Thymus (tissue), 11 donors: ENCODE data around the gene ADI1. TPM values are rescaled to one million over a fixed set of nuclear protein-coding genes. Genes with fewer than 3 reads are reported as not detected.
"Not testable (repeated sequence)": the region's sequence is repeated elsewhere in the genome, so short reads cannot be mapped to it uniquely, and the experiment has no call there.

ENCODE experiments used
- DNase-seq, 9 donors: peaks; one replicate each; pipeline ENCODE4 v3.0.0-alpha.2; 2013; ENCODE audit warnings: low spot score in 9 of 9, low read depth in 6 of 9, missing footprints in 1 of 9
- H3K27ac ChIP-seq, 2 donors: one replicate each; pipeline ENCODE4 v1.5.1; 2013; ENCODE audit warnings: control low read depth in 1 of 2, low read depth in 1 of 2, low read length in 1 of 2, mild to moderate bottlenecking in 1 of 2, moderate library complexity in 1 of 2
- H3K27me3 ChIP-seq, 2 donors: one replicate each; pipeline ENCODE4 v1.5.1; 2013; ENCODE audit warnings: low read length in 1 of 2; ENCODE audit not compliant: control insufficient read depth in 2 of 2, insufficient read depth in 1 of 2
- H3K36me3 ChIP-seq, 2 donors: one replicate each; pipeline ENCODE4 v1.5.1; 2013; ENCODE audit warnings: low read length in 1 of 2, mild to moderate bottlenecking in 1 of 2, moderate library complexity in 1 of 2; ENCODE audit not compliant: control insufficient read depth in 2 of 2, insufficient read depth in 2 of 2
- H3K4me1 ChIP-seq, 2 donors: one replicate each; pipeline ENCODE4 v1.5.1; 2013; ENCODE audit warnings: low read length in 2 of 2; ENCODE audit not compliant: control insufficient read depth in 2 of 2, insufficient read depth in 2 of 2
- H3K4me3 ChIP-seq, 2 donors: one replicate each; pipeline ENCODE4 v1.5.1; 2013; ENCODE audit warnings: low read length in 2 of 2, control low read depth in 1 of 2, mild to moderate bottlenecking in 1 of 2
- H3K9me3 ChIP-seq, 2 donors: one replicate each; pipeline ENCODE4 v1.5.1; 2013; ENCODE audit warnings: low read length in 1 of 2, mild to moderate bottlenecking in 1 of 2; ENCODE audit not compliant: control insufficient read depth in 2 of 2, insufficient read depth in 1 of 2
- WGBS: extraction: QIAGEN DNeasy Blood & Tissue Kit; methylation state at CpG from one replicate; pipeline ENCODE4 v1.1.7; 2013; 5-methylcytosine and 5-hydroxymethylcytosine counted together
- polyA plus RNA-seq: library from polyadenylated mRNA; stranded (reverse); fragments of 200-250 nt; gene quantifications from one replicate; pipeline ENCODE4 v1.2.3, GENCODE V29; 2013
- total RNA-seq: library from RNA; stranded (reverse); fragments of 120-200 nt; gene quantifications from one replicate; pipeline ENCODE4 v1.2.4, GENCODE V29; 2013
- donor health status: healthy.

ADI1 gene
- total and polyA plus RNA-seq, 2 donors, result 28.1 to 50.0 TPM

DNA sequence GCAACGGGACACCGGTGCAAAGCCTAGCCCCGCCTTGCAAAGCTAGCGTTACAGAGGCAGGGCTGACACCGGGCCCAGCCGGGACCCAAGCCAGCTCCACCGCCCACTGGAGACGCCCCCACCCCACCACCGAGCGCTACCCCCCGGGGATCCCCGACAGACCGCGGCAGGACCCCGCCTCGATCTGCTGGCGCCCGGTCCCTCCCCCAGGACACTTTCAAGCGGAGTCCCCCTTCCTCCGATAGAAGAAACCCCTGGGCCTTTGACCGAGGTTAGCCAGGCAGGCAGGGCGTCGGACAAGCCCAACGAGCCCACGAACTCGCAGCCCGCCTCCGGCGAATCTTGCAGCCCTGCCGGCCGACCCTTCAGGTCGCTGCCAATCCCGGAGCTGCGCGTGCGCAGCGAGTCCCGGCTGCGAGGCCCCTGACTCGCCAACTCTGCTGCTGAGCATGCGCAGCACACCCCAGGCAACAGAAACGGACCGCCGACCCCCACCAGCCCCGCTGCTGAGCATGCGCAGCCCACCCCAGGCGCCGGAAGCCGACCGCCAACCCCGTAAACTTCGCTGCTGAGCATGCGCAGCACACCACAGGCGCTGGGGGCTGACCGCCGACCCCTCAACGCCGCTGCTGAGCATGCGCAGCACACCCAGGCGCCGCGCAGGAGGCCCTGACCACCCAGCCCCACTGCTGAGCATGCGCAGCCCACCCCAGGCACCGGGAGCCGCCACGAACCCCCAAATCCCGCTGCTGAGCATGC lies 656 bp downstream of the ADI1 start:
- Histone ChIP-seq H3K4me3 (peak overlapping the region; percentile 64 to 83), H3K36me3 (no peaks in the 10 kb centered on the region), H3K4me1 (peaks cover 8 to 18% of the 10 kb centered on the region in 2 donors), H3K27ac (peak overlapping the region; percentile 91 to 97), H3K9me3 (no peaks in the 10 kb centered on the region), H3K27me3 (no peaks in the 10 kb centered on the region)
- DNase-seq, result peak; percentile 92 to 100 (median 98)
- under 1% methylated on average over 67 of the region's 67 CpGs for WGBS

GRCh38 chr2:3517948-3518495 lies 1.3 kb downstream of the ADI1 start:
- H3K4me3 ChIP-seq, result peak overlapping the region; percentile 64 to 83
- no peaks in the 10 kb centered on the region for H3K27me3 ChIP-seq
- no peaks in the 10 kb centered on the region for H3K9me3 ChIP-seq
- H3K4me1 ChIP-seq, result peaks cover 8 to 18% of the 10 kb centered on the region in 2 donors
- H3K36me3 ChIP-seq, result peaks cover 3 to 5% of the 10 kb centered on the region in 2 donors
- H3K27ac ChIP-seq, result peak overlapping the region; percentile 91 to 97
- peak in 1 of 9 donors; percentile 13 for DNase-seq
- 39% methylated on average over 3 of the region's 3 CpGs for WGBS

DNA sequence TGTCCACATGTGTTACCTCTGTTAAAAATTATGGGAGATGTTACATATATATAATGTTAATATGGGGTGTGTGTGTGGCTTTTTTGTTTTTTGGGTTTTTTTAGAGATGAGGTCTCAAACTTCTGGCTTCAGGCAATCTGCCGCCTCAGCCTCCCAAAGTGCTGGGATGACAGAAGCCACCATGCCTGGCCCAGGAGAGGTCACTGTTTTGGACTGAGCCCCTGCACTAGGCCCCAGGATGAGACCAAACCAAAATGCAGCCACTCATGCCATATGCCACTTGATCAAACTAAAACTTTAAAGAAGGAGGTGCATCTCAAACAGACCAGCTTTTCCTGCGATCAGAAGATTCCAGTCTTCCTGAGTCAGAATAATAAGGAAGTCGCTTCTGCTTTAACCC lies 2.5 kb downstream of the ADI1 start:
- DNase-seq, result no peak
- Histone ChIP-seq H3K4me3 (no peak overlapping the region), H3K36me3 (peaks cover 13 to 16% of the 10 kb centered on the region in 2 donors), H3K27ac (no peak overlapping the region), H3K9me3 (peaks cover 0 to 4% of the 10 kb centered on the region in 2 donors), H3K27me3 (no peaks in the 10 kb centered on the region), H3K4me1 (peaks cover 8 to 18% of the 10 kb centered on the region in 2 donors)
- WGBS, result 99% methylated on average over 3 of the region's 3 CpGs

- peaks cover 6 to 13% of the 10 kb centered on the region in 2 donors for H3K4me1 ChIP-seq
- 98% methylated on average over 5 of the region's 5 CpGs for WGBS
- H3K36me3 ChIP-seq, result peaks cover 22 to 24% of the 10 kb centered on the region in 2 donors
- H3K27me3 ChIP-seq, H3K27ac ChIP-seq, H3K4me3 ChIP-seq, DNase-seq, H3K9me3 ChIP-seq: not testable (repeated sequence)
These were observed 3.9 kb downstream of the ADI1 start for GRCh38 chr2:3515438-3515837.

- 98% methylated on average over 3 of the region's 3 CpGs for WGBS
These were observed 6.1 kb downstream of the ADI1 start for GRCh38 chr2:3513026-3513810.

GRCh38 chr2:3512086-3512485 lies 7.2 kb downstream of the ADI1 start:
- Histone ChIP-seq H3K36me3 (peaks cover 22 to 24% of the 10 kb centered on the region in 2 donors), H3K4me1 (no peaks in the 10 kb centered on the region)
- WGBS, result 93% methylated on average over 2 of the region's 2 CpGs

More at GRCh38 chr2:3513026-3513810, 6.1 kb downstream of the ADI1 start:
- DNase-seq, result no peak
- Histone ChIP-seq H3K36me3 (peaks cover 22 to 24% of the 10 kb centered on the region in 2 donors), H3K9me3 (peaks cover 0 to 4% of the 10 kb centered on the region in 2 donors), H3K27ac (no peak overlapping the region), H3K4me3 (no peak overlapping the region), H3K4me1 (peaks cover 0 to 3% of the 10 kb centered on the region in 2 donors), H3K27me3 (no peaks in the 10 kb centered on the region)

GRCh38 chr2:3505771-3506170 lies 13.6 kb downstream of the ADI1 start:
- Histone ChIP-seq H3K27ac (no peak overlapping the region), H3K36me3 (peaks cover 10 to 11% of the 10 kb centered on the region in 2 donors), H3K4me1 (no peaks in the 10 kb centered on the region), H3K9me3 (no peaks in the 10 kb centered on the region), H3K4me3 (no peak overlapping the region), H3K27me3 (no peaks in the 10 kb centered on the region)
- DNase-seq, result no peak
- WGBS, result 93% methylated on average over 4 of the region's 4 CpGs

More at GRCh38 chr2:3512086-3512485, 7.2 kb downstream of the ADI1 start:
- Histone ChIP-seq H3K27ac (no peak overlapping the region), H3K27me3 (no peaks in the 10 kb centered on the region), H3K9me3 (peaks cover 0 to 4% of the 10 kb centered on the region in 2 donors), H3K4me3 (no peak overlapping the region)
- no peak for DNase-seq

- H3K4me1 ChIP-seq, result no peaks in the 10 kb centered on the region
- 96% methylated on average over 5 of the region's 5 CpGs for WGBS
- H3K4me3 ChIP-seq, result no peak overlapping the region
- H3K27ac ChIP-seq, result no peak overlapping the region
- peaks cover 17 to 18% of the 10 kb centered on the region in 2 donors for H3K36me3 ChIP-seq
- no peaks in the 10 kb centered on the region for H3K9me3 ChIP-seq
- no peak for DNase-seq
- H3K27me3 ChIP-seq, result no peaks in the 10 kb centered on the region
These were observed 14.6 kb downstream of the ADI1 start for GRCh38 chr2:3504741-3505140.

- 87% methylated on average over 13 of the region's 13 CpGs for WGBS
- peaks cover 25 to 27% of the 10 kb centered on the region in 2 donors for H3K36me3 ChIP-seq
- H3K27me3 ChIP-seq, result no peaks in the 10 kb centered on the region
- no peaks in the 10 kb centered on the region for H3K4me1 ChIP-seq
- DNase-seq, result no peak
- no peak overlapping the region for H3K27ac ChIP-seq
- H3K4me3 ChIP-seq, result no peak overlapping the region
- H3K9me3 ChIP-seq, result no peaks in the 10 kb centered on the region
These were observed 15.8 kb downstream of the ADI1 start for GRCh38 chr2:3503483-3503882.
